K562 (cell line): ENCODE results near the gene NDUFAF8. TPM values are rescaled to one million over a fixed set of nuclear protein-coding genes. Genes with fewer than 3 reads are reported as not detected.

Source experiments
- ATAC-seq: fragments of 200-7000 bp; cut with Tn5 transposase; 3 replicates; pipeline ENCODE4 v1.9.1; 2020; ENCODE audit warnings: moderate library complexity
- BruUV-seq: library from RNA; stranded (reverse); fragments of 400-500 nt; replicated peaks from 2 replicates; lab custom pipeline; 2021; lab: Mats Ljungman, UMichigan
- CTCF ChIA-PET: fragments of 300-600 bp; formaldehyde crosslinking; extraction: SDS; loops from one replicate; lab custom pipeline; 2021; ENCODE audit warnings: low intra/inter-chr PET ratio; lab: Yijun Ruan, JAX
- POLR2A ChIA-PET: fragments of 300-600, 350-650 bp; sonication (Branson Sonifier 250); formaldehyde crosslinking; extraction: SDS; loops from one replicate; lab custom pipeline; 2021; ENCODE audit warnings: antibody characterized with exemption, inconsistent platforms; lab: Yijun Ruan, JAX
- DNase-seq, 4 experiments: peaks; one replicate each; pipeline versions ENCODE4 v3.0.0 to v3.0.0-alpha.2; 2011 to 2018; ENCODE audit warnings: low spot score in 3 of 4, mixed read lengths in 3 of 4; ENCODE audit errors: extremely low read depth in 1 of 4
- FAIRE-seq: peaks from 2 replicates; lab custom pipeline; 2011; peaks lifted over from hg19 to GRCh38; lab: Jason Lieb, UNC
- H2AFZ ChIP-seq: 2 replicates; pipeline ENCODE4 v1.6.0; 2011; ENCODE audit warnings: low read depth, low read length, control low read depth, inconsistent platforms
- H3K27ac ChIP-seq: fragments of 200-600 bp; 3 replicates; pipeline ENCODE4 v1.8.0; 2011; ENCODE audit warnings: low read depth, mild to moderate bottlenecking, control low read depth, inconsistent platforms, low read length, moderate library complexity, mixed read lengths; ENCODE audit errors: extremely low read depth
- H3K27me3 ChIP-seq, 2 experiments: fragments of 300-600 bp in 1 of 2; 2 replicates in 1 of 2; 3 replicates in 1 of 2; pipeline versions ENCODE4 v1.6.0 to v1.8.0; 2011; ENCODE audit warnings: inconsistent platforms in 2 of 2, low read length in 2 of 2, mild to moderate bottlenecking in 1 of 2, mixed read lengths in 1 of 2, moderate library complexity in 1 of 2; ENCODE audit not compliant: control insufficient read depth in 2 of 2, insufficient read depth in 2 of 2
- H3K36me3 ChIP-seq: fragments of 300-600 bp; 3 replicates; pipeline ENCODE4 v1.8.0; 2011; ENCODE audit warnings: mild to moderate bottlenecking, low read length, inconsistent platforms; ENCODE audit not compliant: control insufficient read depth, insufficient read depth
- H3K4me1 ChIP-seq, 2 experiments: fragments of 200-600 bp in 1 of 2; replicated peaks in 1 of 2; 2 replicates in 1 of 2; 3 replicates in 1 of 2; pipeline versions ENCODE4 v1.5.1 to v1.8.0; 2011; ENCODE audit warnings: inconsistent platforms in 2 of 2, low read length in 2 of 2, mild to moderate bottlenecking in 1 of 2, mixed read lengths in 1 of 2, moderate library complexity in 1 of 2; ENCODE audit not compliant: control insufficient read depth in 2 of 2, insufficient read depth in 2 of 2
- H3K4me2 ChIP-seq: 2 replicates; pipeline ENCODE4 v1.6.1; 2011; ENCODE audit warnings: low read length, control low read depth, inconsistent platforms, mixed read lengths; ENCODE audit not compliant: insufficient read depth
- H3K4me3 ChIP-seq: fragments of 200-600 bp; sonication (generic), shearing (Covaris generic); 2 replicates; pipeline ENCODE4 v1.5.1; 2016; ENCODE audit warnings: control low read depth, inconsistent platforms
- H3K79me2 ChIP-seq: fragments of 200-600 bp; 3 replicates; pipeline ENCODE4 v1.8.0; 2011; ENCODE audit warnings: low read length, inconsistent platforms; ENCODE audit not compliant: control insufficient read depth, insufficient read depth
- H3K9ac ChIP-seq, 2 experiments: 2 replicates each; pipeline versions ENCODE4 v1.6.0 to v1.6.1; 2011; ENCODE audit warnings: low read depth in 2 of 2, low read length in 2 of 2, control low read depth in 1 of 2, inconsistent platforms in 1 of 2, mild to moderate bottlenecking in 1 of 2, mixed read lengths in 1 of 2; ENCODE audit not compliant: insufficient read depth in 1 of 2
- H3K9me1 ChIP-seq: one replicate; pipeline ENCODE4 v1.6.0; 2011; ENCODE audit warnings: inconsistent platforms, mild to moderate bottlenecking, low read length, moderate library complexity; ENCODE audit not compliant: control insufficient read depth, insufficient read depth
- H3K9me3 ChIP-seq: replicated peaks from 2 replicates; pipeline ENCODE4 v1.5.1; 2011; ENCODE audit warnings: low read depth, low read length, inconsistent platforms; ENCODE audit not compliant: control insufficient read depth, insufficient read depth
- H4K20me1 ChIP-seq: replicated peaks from 2 replicates; pipeline ENCODE4 v1.6.1; 2011; ENCODE audit warnings: low read length, inconsistent platforms, mixed read lengths; ENCODE audit not compliant: control insufficient read depth, insufficient read depth
- FOSL1 ChIP-seq: fragments of 200-800 bp; sonication (Bioruptor generic); conservative IDR thresholded peaks from 2 replicates; pipeline ENCODE4 v1.6.1; 2016; ENCODE audit warnings: missing genetic modification characterization, missing compliant biosample characterization
- KDM2B ChIP-seq: fragments of 250-450 bp; sonication (Bioruptor Pico); IDR thresholded peaks from 2 replicates; pipeline ENCODE4 v1.8.0; 2021; ENCODE audit warnings: mild to moderate bottlenecking, moderate library complexity
- POLR2G ChIP-seq: fragments of 200-400 bp; formaldehyde crosslinking; IDR thresholded peaks from 2 replicates; pipeline ENCODE4 v1.6.1; 2017; ENCODE audit warnings: low read depth, mild to moderate bottlenecking, antibody characterized with exemption, low read length, moderate library complexity
- TCF3 ChIP-seq: sonication (generic); formaldehyde crosslinking; IDR thresholded peaks from 2 replicates; pipeline ENCODE4 v1.4.0; 2020; ENCODE audit warnings: mild to moderate bottlenecking, missing genetic modification reagents
- YBX1 ChIP-seq: fragments of 450-650 bp; IDR thresholded peaks from 2 replicates; pipeline ENCODE4 v1.7.1; 2016; ENCODE audit warnings: mild to moderate bottlenecking
- ZNF24 ChIP-seq: fragments of 450-650 bp; IDR thresholded peaks from 2 replicates; pipeline ENCODE4 v1.6.1; 2016
- ZNF407 ChIP-seq: fragments of 450-650 bp; IDR thresholded peaks from 2 replicates; pipeline ENCODE4 v1.6.1; 2016; ENCODE audit warnings: low read depth
- WGBS: fragments of 100-300 bp; shearing (Covaris generic); methylation state at CpG from one replicate; pipeline ENCODE4 v1.1.6; 2016; ENCODE audit warnings: low coverage, mixed read lengths; ENCODE audit not compliant: insufficient coverage; ENCODE audit errors: missing lambda C conversion rate; 5-methylcytosine and 5-hydroxymethylcytosine counted together
- in situ Hi-C: fragments of 300-500 bp; cut with MboI; formaldehyde crosslinking; loops from 4 replicates; pipeline ENCODE4 v1.15.0; 2018; ENCODE audit warnings: inconsistent platforms, mixed read lengths
- intact Hi-C: fragments of 100-400 bp; cut with micrococcal nuclease; formaldehyde crosslinking; loops from 2 replicates; pipeline ENCODE4 v1.14.2; 2022
- polyA plus RNA-seq, 8 experiments: library from polyadenylated mRNA; depleted of rRNA in 4 of 8; stranded (reverse) in 5 of 8; unstranded in 3 of 8; fragments of >200 nt; fragmentation: Nextera tagmentation in 2 of 8; fragmentation: Illumina TruSeq in 1 of 8; extraction: Ambion mirVana in 2 of 8; extraction: Trizol in 1 of 8; gene quantifications; 2 replicates each; pipeline versions ENCODE4 v1.2.1 to v1.2.3, GENCODE V29; 2011 to 2014; ENCODE audit warnings: inconsistent platforms in 1 of 8, missing spikeins in 1 of 8
- total RNA-seq, 7 experiments: library from RNA; depleted of rRNA in 6 of 7; stranded (reverse); fragments of >200 nt in 6 of 7; fragmentation: Illumina TruSeq in 2 of 7; extraction: Trizol in 2 of 7; gene quantifications; 2 replicates each; pipeline versions ENCODE4 v1.2.1 to v1.2.3, GENCODE V29; 2011 to 2021; ENCODE audit warnings: low replicate concordance in 1 of 7

The NDUFAF8 gene
- total and polyA plus RNA-seq, 9 of the 15 experiments (the other 6 are each of a cell fraction or from before 2014, with no cell fraction given): 13.5 to 144 (median 90.0) TPM

- ATAC-seq: no peak
- Histone ChIP-seq H3K27ac (no peak overlapping the region), H3K36me3 (peaks cover 4% of the 10 kb centered on the region; the same call in 2 of the 3 replicates)
- TF ChIP-seq KDM2B (CRISPR knock-in tag) (no peak), FOSL1 (tag) (no peak), YBX1 (no peak)
- TF ChIP-seq, all 486 proteins: peak for 0
- Histone ChIP-seq H3K4me2 (no peak overlapping the region), H4K20me1 (no peaks in the 10 kb centered on the region), H3K79me2 (no peaks in the 10 kb centered on the region), H3K4me1 (peaks cover 13 to 55% of the 10 kb centered on the region in 2 experiments), H3K4me3 (no peak overlapping the region), H3K9me1 (peaks cover 3% of the 10 kb centered on the region), H3K9me3 (no peaks in the 10 kb centered on the region), H2AFZ (no peak overlapping the region), H3K9ac (no peak overlapping the region), H3K27me3 (no peaks in the 10 kb centered on the region)
- in situ Hi-C loops (no loop called here), intact Hi-C loops (no loop called here)
- 67% methylated on average over 7 of the region's 14 CpGs for whole genome bisulfite sequencing
- no peak for FAIRE-seq
- ChIA-PET POLR2A (interaction anchor here (0.7 to 1.9 kb wide), 4 partner anchors 8 to 383 kb away, joined by 3 to 6 read pairs (median 4); no protein-coding TSS in a partner anchor), CTCF (no interaction called here)
- no peak for DNase-seq
- no TSS peak for BruUV-seq
These were observed 41.7 kb upstream of the NDUFAF8 start for GRCh38 chr17:81197409-81197795.

- DNase-seq: no peak
- TF ChIP-seq ZNF407: no peak
- peak; percentile 33; the same call in 1 of the 2 replicates for TF ChIP-seq POLR2G
- TF ChIP-seq ZNF24: no peak
- no peak for TF ChIP-seq TCF3
These were observed 41.2 kb upstream of the NDUFAF8 start for GRCh38 chr17:81197831-81198490.

More at GRCh38 chr17:81197831-81198490, 41.2 kb upstream of the NDUFAF8 start:
- ChIA-PET CTCF (no interaction called here), POLR2A (interaction anchor here (0.6 to 1.9 kb wide), 3 partner anchors 9 to 54 kb away, joined by 3 to 6 read pairs (median 4); no protein-coding TSS in a partner anchor)
- Histone ChIP-seq H3K9me3 (no peaks in the 10 kb centered on the region), H3K27me3 (no peaks in the 10 kb centered on the region), H3K4me3 (no peak overlapping the region), H3K4me2 (no peak overlapping the region), H3K79me2 (no peaks in the 10 kb centered on the region), H3K4me1 (peaks cover 13 to 50% of the 10 kb centered on the region in 2 experiments), H3K9ac (0 out of 4 replicates have a peak overlapping the region, but pooled peaks of 1 of the 2 experiments have one; percentile 17), H3K9me1 (peaks cover 3% of the 10 kb centered on the region), H3K36me3 (peaks cover 4% of the 10 kb centered on the region; the same call in 2 of the 3 replicates), H3K27ac (no peak overlapping the region), H4K20me1 (no peaks in the 10 kb centered on the region), H2AFZ (no peak overlapping the region)
- WGBS: 75% methylated on average over 18 of the region's 21 CpGs
- ATAC-seq (no peak), FAIRE-seq (no peak)
- intact Hi-C loops (no loop called here), in situ Hi-C loops (no loop called here)
- BruUV-seq: no TSS peak
